ENCODE measurements around the gene SGCA. TPM values are rescaled to one million over a fixed set of nuclear protein-coding genes. Genes with fewer than 3 reads are reported as not detected.

Gene SGCA
- total RNA-seq, 2 donors from 2014 or later = 0.31 to 0.41 TPM

DNA sequence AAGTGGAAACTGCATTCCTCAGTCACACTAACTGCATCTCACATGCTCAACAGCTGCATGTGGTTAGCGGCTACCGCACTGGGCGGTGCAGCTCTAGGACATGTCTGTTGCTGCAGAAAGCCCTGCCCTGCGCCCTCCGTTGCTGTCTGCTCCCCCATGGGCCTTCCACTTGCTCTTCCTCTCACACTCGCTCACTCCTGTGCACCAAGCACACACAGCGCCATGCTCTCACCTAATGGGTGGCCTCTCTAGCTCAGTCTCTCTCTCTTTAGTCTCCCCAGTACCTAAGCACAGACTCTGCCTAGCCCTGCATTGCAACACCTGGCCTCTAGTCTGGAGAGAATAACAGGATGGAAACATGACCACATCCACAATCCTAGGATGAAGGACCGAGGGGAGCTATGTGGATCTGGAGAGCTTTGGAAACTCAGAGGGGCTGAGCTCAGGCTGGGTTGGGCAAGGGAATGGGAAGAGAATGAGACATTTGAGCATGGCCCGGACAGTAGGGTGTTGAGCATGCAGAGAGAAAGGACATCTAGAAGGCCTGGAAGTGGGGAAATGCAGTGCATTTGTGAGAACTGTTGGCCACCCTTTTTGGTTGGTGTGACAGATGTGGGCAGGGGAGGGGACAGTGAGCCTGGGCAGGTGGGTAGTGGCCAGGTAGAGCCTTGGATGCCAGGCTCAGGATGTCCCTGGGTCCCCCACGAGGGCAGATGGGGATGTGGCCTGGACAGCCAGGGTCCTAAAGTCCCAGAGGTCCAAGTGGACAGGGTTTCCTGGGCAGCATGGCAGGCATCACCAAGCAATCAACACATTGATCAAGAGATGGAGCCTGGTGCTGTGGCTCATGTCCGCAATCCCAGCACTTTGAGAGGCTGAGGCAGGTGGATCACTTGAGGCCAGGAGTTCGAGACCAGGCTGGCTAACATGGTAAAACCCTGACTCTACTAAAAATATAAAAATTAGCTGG is 16.1 kb downstream of the SGCA start:
- ATAC-seq (no peak), DNase-seq (ENCODE audit: low spot score in 2 of 2) (no peak)
- Mint-ChIP-seq H3K9me3 (no peaks in the 10 kb centered on the region), H3K27ac (no peak overlapping the region), H3K36me3 (no peaks in the 10 kb centered on the region)

DNA sequence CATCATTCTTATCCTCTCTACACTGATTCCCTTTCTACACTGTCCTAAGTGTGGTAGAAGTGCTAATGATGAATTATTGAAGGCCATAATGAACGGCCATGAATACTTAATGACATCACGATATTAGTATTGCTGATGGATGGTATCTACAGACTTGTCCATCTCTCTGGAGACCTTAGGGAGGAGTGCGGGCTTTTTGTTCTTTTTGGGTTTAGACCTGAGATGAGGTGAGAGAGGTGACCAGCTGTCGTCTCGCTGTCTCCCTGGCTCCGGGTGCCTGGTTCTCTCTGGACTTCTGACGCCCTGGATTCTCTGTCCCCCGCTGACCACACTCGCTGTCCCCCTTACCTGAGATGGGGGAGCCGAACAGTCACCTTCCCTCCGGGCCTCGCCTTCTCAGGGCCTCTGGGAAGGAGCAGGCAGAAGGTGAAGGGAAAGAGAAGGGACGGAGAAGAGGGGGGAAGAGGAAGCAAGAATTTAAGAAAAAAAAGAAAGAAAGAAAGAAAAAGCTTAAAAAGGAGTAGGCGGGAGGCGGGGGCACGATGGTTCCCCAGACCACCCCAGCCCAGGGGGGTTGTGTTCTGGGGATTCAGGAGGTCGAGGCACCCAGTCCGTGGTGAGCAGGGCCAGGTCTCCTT is 17.1 kb downstream of the SGCA start:
- ATAC-seq (no peak), DNase-seq (ENCODE audit: low spot score in 2 of 2) (no peak)
- Mint-ChIP-seq H3K9me3 (no peaks in the 10 kb centered on the region), H3K36me3 (no peaks in the 10 kb centered on the region), H3K27ac (no peak overlapping the region)

DNA sequence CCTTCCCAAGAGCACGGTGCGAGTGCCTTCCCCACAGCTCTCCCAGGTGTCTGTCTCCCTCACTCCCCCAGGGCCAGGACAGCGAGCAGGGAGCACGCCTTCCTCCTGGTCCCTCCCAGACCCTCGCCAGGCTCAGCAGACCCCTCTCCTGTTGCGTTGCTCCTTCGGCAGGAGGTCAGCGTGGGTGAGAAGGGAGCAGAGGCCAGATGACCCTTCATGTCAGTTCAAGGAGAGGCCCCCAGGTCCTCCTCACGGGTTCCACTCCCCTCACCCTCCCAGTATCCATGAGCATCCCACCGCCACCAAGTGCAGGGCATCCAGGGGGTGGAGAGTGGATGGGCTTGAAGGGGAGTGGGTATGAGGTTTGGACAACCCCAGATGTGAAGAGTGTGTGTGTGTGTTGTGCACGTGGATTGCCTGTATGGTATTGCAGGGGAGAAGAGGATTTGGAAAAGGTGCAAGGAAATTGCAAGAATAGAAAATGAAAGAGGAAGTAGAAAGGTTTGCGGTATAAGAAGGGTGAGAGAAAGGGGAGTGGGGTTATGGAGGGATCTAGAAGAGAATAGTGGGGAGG is 17.7 kb downstream of the SGCA start:
- DNase-seq (ENCODE audit: low spot score in 2 of 2) (no peak), ATAC-seq (peak in 1 of 2 donors; percentile 36)
- H3K36me3 Mint-ChIP-seq = no peaks in the 10 kb centered on the region
- no peaks in the 10 kb centered on the region for H3K9me3 Mint-ChIP-seq
- no peak overlapping the region for H3K27ac Mint-ChIP-seq

DNA sequence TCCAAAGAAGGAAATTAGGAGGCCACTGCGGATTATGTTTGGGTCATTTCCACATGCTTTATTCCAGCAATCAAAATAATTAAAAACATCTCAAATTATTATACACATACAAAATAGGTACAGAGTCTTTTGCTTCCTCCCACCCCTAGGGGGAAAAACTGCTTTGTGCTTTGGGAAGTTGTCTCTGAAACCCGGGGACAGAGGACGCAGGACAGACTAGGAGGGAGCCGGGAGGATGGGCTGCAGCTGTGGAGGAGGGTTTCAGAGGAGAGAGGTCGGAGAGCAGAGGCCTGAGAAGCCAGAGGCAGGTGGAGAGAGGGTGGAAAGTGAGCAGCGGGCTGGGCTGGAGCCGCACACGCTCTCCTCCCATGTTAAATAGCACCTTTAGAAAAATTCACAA is 18.3 kb downstream of the SGCA start:
- H3K27ac Mint-ChIP-seq = no peak overlapping the region
- ATAC-seq (no peak), DNase-seq (ENCODE audit: low spot score in 2 of 2) (no peak)
- no peaks in the 10 kb centered on the region for H3K9me3 Mint-ChIP-seq
- no peaks in the 10 kb centered on the region for H3K36me3 Mint-ChIP-seq

DNA sequence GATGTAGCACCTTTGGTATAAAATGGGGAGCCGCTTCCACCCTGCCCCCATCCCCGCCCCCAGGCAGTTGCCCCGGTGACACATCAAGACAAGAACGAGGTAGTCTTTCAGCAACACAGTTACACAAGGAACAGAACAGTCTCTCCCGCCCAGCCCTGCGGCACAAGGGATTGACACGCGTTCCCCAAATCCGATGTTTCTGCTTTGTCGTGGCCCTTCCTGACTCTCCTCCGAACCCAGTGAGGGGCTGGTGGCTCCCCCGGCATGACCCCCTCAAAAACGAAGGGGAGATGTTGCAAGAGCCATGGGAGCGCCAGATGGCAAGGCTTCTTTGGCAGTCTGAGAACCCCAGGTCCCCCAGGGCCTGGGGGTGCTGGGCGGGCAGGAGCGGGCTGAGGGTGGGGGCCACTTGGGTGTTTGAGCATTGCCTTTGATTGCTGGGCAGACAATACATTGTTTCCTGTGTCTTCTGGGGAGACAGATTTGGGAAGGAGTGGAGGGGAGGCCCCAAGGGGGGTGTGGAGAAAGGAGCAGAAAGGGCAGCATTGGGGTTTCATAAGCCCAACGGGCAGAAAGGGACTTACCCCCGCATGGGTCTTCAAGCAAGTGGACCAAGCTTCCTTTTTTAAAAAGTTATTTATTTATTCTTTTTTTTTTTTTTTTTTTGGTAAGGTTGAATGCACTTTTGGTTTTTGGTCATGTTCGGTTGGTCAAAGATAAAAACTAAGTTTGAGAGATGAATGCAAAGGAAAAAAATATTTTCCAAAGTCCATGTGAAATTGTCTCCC is 19.0 kb downstream of the SGCA start:
- H3K36me3 Mint-ChIP-seq = no peaks in the 10 kb centered on the region
- H3K9me3 Mint-ChIP-seq = no peaks in the 10 kb centered on the region
- ATAC-seq (no peak), DNase-seq (ENCODE audit: low spot score in 2 of 2) (no peak)
- no peak overlapping the region for H3K27ac Mint-ChIP-seq

DNA sequence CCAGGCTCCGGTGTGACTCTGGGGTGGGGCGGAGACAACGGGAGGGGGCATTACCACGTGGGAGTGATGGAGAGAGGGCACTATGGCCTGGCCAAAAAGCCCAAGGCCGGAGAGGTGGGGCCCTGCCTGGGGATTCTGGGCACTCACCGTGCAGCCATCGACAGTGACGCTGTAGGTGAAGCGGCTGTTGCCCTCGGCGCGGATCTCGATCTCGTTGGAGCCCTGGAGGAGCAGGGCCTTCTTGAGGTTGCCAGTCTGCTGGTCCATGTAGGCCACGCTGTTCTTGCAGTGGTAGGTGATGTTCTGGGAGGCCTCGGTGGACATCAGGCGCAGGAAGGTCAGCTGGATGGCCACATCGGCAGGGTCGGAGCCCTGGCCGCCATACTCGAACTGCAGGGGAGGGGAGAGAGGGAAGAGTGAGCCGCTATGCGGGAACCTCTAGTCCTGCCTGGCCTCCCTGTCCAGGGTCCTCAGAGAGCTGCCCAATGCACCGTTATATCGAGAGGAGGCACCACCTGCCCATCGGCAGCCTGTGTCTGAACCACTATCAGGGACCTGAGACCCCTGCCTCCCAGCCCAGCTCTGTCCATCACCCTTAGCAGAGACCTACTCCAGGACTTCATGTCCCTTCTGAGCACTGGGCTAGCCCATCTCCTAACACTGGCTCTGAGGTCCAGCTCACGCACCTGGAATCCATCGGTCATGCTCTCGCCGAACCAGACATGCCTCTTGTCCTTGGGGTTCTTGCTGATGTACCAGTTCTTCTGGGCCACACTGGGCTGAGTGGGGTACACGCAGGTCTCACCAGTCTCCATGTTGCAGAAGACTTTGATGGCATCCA is 20.0 kb downstream of the SGCA start:
- Mint-ChIP-seq H3K27ac (no peak overlapping the region), H3K36me3 (no peaks in the 10 kb centered on the region), H3K9me3 (no peaks in the 10 kb centered on the region)
- DNase-seq (ENCODE audit: low spot score in 2 of 2) (no peak), ATAC-seq (no peak)

DNA sequence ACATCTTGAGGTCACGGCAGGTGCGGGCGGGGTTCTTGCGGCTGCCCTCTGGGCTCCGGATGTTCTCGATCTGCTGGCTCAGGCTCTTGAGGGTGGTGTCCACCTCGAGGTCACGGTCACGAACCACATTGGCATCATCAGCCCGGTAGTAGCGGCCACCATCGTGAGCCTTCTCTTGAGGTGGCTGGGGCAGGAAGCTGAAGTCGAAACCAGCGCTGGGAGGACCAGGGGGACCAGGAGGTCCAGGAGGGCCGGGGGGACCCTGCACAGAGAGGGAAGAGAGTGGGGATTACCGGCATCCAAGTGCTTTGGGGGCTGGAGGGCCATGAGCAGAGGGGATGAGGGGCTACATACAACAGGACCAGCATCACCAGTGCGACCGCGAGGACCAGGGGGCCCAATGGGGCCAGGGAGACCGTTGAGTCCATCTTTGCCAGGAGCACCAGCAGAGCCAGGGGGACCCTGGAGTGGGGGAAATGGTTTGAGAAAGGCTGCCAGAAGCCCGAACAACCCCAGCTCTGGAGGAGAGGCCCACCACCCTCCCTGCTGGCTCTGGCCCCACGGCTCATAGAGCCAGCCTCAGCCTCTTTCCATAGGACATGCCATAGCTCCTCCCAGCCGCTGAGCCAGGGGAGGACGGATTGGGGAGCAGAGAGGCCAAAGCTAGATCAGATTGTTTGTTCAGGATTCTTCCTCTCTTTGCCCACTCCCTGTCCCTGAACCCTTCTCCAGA is 21.0 kb downstream of the SGCA start:
- Mint-ChIP-seq H3K36me3 (no peaks in the 10 kb centered on the region), H3K9me3 (no peaks in the 10 kb centered on the region), H3K27ac (no peak overlapping the region)
- DNase-seq (ENCODE audit: low spot score in 2 of 2) (no peak), ATAC-seq (no peak)

DNA sequence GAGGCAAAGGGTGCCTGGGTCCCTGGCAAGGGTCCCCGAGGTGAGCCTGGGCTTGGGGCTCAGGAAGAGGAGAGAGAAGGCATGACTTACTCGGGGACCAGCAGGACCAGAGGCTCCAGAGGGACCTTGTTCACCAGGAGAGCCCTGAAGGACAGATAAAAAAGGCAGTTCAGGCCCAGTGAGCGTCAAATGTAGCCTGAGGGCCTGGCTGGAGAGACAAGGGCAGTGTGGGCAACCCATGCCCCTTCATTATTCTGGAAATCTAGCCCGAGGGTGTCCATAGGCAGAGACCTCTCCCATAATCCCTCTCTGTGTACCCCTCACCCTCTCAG is 21.6 kb downstream of the SGCA start:
- H3K27ac Mint-ChIP-seq = no peak overlapping the region
- no peaks in the 10 kb centered on the region for H3K9me3 Mint-ChIP-seq
- H3K36me3 Mint-ChIP-seq = no peaks in the 10 kb centered on the region
- ATAC-seq = no peak
- DNase-seq (ENCODE audit: low spot score in 2 of 2) = no peak

DNA sequence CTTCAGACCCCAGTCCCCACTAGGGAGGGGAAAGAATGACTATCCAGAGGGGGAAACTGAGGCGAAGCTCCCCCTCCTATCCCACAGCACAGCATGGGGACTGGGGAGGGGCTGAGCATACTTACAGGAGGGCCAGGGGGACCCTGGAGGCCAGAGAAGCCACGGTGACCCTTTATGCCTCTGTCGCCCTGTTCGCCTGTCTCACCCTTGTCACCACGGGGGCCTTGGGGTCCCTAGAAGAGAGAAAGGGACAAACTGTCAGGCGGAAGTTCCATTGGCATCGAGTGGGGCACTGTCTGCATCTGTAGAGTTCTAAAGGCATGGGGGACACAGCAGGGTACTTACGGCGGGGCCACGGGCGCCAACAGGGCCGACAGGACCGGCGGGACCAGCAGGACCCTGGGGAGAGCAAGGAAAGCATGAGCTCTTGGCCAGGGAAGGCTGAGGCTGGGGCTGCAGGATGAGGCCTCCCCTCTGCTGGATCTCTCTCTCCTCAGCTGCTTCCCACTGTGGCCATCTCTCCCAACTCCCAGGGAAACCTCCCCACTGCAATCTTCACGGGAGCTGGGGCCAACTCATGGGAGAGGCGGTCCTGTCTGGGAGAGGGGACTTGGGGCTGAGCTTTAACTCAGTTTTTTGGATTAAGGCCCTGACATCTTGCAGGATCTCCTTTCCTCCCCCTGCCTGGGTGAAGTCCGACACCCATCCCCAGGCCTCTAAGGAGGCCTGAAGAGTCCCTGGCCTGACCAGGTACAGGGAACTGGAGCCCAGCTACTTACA is 22.1 kb downstream of the SGCA start:
- DNase-seq (ENCODE audit: low spot score in 2 of 2) = no peak
- Mint-ChIP-seq H3K27ac (no peak overlapping the region), H3K9me3 (no peaks in the 10 kb centered on the region)

DNA sequence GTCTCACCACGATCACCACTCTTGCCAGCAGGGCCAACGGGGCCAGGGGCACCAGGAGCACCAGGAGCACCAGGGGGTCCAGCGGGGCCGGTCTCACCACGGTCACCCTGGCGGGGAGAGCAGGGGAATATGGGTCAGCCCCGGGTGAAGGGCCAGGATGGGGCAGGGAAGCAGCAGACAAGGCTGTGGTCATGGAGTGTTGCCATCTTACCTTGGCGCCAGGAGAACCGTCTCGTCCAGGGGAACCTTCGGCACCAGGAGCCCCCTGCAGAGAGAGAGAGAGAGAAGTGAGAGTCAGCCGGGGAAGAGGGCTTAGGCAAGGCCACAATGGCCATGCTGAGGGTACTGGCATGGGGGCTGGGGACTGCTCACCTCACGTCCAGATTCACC is 22.7 kb downstream of the SGCA start:
- ATAC-seq = no peak
- no peak for DNase-seq (ENCODE audit: low spot score in 2 of 2)
- Mint-ChIP-seq H3K36me3 (no peaks in the 10 kb centered on the region), H3K9me3 (no peaks in the 10 kb centered on the region), H3K27ac (no peak overlapping the region)

More for the DNA sequence above, 22.1 kb downstream of the SGCA start:
- no peaks in the 10 kb centered on the region for H3K36me3 Mint-ChIP-seq
- ATAC-seq = no peak

DNA sequence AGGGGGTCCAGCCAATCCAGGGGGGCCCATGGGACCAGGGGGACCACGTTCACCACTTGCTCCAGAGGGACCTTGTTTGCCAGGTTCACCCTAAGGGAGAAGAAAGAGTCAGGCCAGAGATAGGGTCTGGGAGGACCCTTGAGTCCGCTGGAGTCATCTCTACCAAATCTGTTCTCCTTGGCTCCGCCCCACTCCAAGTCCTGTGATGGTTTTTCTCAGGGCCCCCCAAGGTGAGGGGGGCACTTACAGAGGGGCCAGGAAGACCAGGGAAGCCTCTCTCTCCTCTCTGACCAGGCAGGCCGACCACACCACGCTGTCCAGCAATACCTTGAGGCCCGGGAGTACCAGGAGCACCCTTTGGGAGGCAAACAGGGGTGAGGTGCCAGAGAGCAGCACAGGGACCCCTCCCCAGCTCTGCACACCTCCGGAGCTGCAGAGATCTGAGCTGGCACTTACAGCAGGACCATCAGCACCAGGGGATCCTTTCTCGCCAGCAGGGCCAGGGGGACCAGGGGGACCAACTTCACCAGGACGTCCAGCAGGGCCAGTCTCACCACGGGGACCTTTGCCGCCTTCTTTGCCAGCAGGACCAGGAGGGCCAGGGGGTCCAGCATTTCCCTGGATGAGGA is 23.2 kb downstream of the SGCA start:
- no peak for ATAC-seq
- H3K27ac Mint-ChIP-seq = peak overlapping the region; percentile 61 to 88
- H3K9me3 Mint-ChIP-seq = no peaks in the 10 kb centered on the region
- no peaks in the 10 kb centered on the region for H3K36me3 Mint-ChIP-seq
- DNase-seq (ENCODE audit: low spot score in 2 of 2) = no peak

DNA sequence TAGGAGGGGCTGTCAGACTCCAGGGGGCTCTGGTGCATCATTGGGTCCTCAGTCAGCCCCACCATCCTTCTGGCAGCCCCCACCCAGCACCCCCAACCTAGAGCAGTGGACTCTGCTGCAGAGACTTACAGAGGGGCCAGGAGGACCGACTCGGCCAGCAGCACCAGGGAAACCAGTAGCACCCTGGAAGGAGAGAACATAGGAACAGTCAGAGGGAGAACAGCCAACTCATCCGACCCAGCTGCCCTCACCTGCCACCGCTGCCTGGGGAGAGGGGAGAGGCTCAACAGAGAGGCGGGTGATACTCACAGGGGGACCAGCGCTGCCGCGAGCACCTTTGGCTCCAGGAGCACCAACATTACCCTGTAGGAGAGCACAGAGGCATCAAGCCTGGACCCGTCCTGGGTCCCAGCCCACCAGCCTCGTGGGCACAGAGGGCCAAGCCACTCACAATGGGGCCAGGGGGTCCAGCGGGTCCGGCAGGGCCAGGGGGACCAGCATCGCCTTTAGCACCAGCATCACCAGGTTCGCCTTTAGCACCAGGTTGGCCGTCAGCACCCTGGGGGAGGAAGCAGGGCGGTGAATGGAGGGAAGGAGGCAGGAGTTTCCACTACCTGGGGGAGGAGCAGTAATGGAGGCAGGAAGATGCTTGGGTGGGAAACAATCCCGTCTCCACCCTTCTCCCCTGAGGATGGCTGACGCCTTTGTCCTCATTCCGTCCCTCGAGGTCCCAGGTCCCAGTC is 23.9 kb downstream of the SGCA start:
- Mint-ChIP-seq H3K36me3 (no peaks in the 10 kb centered on the region), H3K27ac (peak overlapping the region; percentile 61 to 88), H3K9me3 (no peaks in the 10 kb centered on the region)
- ATAC-seq = no peak
- DNase-seq (ENCODE audit: low spot score in 2 of 2) = no peak

DNA sequence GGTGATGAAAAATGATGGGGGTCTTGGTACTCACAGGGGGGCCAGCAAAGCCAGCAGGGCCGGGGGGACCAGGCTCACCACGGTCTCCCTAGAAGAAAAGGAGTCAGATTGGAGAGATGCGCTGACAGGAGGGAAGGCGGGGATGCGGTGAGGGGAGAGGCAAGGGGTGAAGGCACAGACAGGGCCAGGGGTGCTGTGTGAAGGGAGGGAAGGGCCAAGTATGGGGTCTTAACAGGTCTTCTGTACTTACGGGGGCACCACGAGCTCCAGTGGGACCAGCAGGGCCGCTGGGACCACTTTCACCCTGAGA is 24.4 kb downstream of the SGCA start:
- H3K27ac Mint-ChIP-seq = no peak overlapping the region
- DNase-seq (ENCODE audit: low spot score in 2 of 2) (no peak), ATAC-seq (no peak)
- no peaks in the 10 kb centered on the region for H3K9me3 Mint-ChIP-seq
- no peaks in the 10 kb centered on the region for H3K36me3 Mint-ChIP-seq

All from activated naive CD4-positive, alpha-beta T cell treated with anti-CD3 and anti-CD28 coated beads, Interleukin-2, amount 50 U/mL, for 72 hours (primary cell).